Erythroblast (primary cell): Measurements from ENCODE around the gene CDK2.

ENCODE experiments used
- GATA1 ChIP-seq: IDR thresholded peaks from 2 replicates; pipeline ENCODE4 v1.6.1; 2011; ENCODE audit warnings: low read depth, mild to moderate bottlenecking, control low read depth, low read length, moderate library complexity
- POLR2A ChIP-seq: IDR thresholded peaks from 2 replicates; pipeline ENCODE4 v1.6.1; 2011; ENCODE audit warnings: mild to moderate bottlenecking, low read length

DNA sequence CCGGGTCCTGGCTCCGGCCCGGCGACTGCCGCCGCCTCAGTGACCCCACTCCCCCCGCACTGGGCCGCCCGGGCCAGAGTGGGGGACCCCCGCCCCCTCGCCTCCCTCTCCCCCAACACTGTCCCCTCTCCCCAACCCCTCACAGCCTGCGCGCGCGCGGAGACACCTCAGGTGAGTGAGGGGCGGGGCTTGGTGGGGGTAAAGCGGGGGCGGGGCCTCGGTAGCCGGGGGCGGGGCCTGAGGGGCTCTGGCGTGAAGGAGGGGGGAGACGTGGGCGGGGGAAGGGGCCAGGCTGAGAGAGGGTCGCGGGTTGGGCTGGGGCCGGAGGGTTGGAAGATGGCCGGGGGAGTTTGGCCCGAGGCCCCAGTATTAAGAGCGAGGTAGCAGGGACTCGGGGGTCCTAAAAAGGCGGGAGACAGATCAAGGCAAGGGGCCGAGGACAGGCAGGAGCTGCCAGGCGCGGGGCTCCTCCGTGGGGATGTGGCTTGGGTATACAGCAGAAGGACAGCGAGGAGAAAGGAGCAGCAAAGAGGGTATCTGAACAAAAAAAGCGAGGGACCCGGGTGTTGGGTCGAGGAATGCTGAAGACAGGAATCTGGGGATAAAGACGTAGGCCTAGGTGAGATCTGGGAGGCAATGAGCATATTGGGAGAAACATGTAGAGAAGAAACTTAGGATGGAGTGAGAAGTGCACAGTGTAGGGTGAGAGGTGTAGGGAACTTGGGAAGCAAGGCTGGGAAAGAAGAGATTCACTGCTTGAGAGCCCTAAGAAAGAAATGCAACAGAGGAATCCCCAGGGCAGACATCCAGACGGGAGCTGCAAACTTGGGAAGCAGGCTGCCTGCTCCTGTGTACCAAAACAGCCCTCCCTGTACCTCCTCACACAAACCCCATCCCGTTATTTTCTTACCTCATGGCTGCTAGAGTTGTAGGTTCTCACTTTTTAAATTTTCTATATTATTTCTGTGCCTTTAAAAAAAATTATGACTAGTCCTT, 41.2 kb downstream of the CDK2 start:
- TF ChIP-seq POLR2A: no peak
- TF ChIP-seq GATA1: no peak
